ENCODE data around the gene DIS3L.
A peak's percentile ranks its signal among the peaks of the same experiment; 100 is the strongest.
"Not testable (repeated sequence)": the region's sequence is repeated elsewhere in the genome, so short reads cannot be mapped to it uniquely, and the experiment has no call there.

DIS3L gene

DNA sequence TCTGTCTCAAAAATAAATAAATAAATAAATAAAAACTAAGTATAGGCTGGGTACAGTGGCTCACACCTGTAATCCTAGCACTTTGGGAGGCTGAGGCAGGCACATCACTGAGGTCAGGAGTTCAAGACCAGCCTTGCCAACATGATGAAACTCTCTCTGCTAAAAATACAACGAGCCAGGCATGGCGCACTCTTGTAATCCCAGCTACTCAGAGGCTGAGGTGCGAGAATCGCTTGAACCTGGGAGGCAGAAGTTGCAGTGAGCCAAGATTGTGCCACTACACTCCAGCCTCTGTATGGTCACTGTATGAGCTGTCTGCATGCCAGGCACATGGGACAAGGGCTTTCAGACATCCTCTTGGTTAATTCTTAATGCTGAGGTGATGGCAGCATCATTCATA lies 34.4 kb downstream of the DIS3L start:
- TF ChIP-seq, protein P1, sequence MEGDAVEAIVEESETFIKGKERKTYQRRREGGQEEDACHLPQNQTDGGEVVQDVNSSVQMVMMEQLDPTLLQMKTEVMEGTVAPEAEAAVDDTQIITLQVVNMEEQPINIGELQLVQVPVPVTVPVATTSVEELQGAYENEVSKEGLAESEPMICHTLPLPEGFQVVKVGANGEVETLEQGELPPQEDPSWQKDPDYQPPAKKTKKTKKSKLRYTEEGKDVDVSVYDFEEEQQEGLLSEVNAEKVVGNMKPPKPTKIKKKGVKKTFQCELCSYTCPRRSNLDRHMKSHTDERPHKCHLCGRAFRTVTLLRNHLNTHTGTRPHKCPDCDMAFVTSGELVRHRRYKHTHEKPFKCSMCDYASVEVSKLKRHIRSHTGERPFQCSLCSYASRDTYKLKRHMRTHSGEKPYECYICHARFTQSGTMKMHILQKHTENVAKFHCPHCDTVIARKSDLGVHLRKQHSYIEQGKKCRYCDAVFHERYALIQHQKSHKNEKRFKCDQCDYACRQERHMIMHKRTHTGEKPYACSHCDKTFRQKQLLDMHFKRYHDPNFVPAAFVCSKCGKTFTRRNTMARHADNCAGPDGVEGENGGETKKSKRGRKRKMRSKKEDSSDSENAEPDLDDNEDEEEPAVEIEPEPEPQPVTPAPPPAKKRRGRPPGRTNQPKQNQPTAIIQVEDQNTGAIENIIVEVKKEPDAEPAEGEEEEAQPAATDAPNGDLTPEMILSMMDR (IDR thresholded peaks at IDR 0.05; ENCODE audit: low read depth, low read length, missing control alignments): no peak
- H3K27ac ChIP-seq: no peak overlapping the region
- in situ Hi-C loops (cut with HindIII; ENCODE audit: low pct_ligation_motif_present, low sequenced_read_pairs): no loop called here
- no peaks in the 10 kb centered on the region for H3K27me3 ChIP-seq (replicated peaks)
- H3K4me3 ChIP-seq (ENCODE audit: low read depth, low read length): no peak overlapping the region
- peaks cover 12% of the 10 kb centered on the region for H3K36me3 ChIP-seq (replicated peaks)
- DNase-seq: no peak

DNA sequence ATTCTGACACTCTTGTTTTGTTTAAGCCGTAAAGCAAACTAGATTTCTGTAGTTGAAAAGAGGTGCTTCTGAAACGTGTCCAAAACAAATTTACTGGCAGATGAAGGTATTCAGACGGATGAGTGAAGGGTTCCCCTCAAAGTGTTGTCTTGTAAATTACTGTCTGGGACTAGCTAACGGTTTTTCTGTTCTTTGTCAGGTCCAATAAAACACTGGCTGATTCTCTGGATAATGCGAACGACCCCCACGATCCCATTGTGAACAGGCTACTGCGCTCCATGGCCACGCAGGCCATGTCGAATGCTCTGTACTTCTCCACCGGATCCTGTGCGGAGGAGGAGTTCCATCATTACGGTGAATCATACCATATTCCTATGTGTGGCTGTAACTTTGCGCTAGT lies 35.4 kb downstream of the DIS3L start:
- Histone ChIP-seq H3K4me3 (ENCODE audit: low read depth, low read length) (no peak overlapping the region), H3K36me3 (replicated peaks) (peaks cover 12% of the 10 kb centered on the region), H3K27me3 (replicated peaks) (no peaks in the 10 kb centered on the region), H3K27ac (no peak overlapping the region)
- in situ Hi-C loops (cut with HindIII; ENCODE audit: low pct_ligation_motif_present, low sequenced_read_pairs): no loop called here
- DNase-seq: no peak
- TF ChIP-seq, protein P1 (IDR thresholded peaks at IDR 0.05; ENCODE audit: low read depth, low read length, missing control alignments): no peak

DNA sequence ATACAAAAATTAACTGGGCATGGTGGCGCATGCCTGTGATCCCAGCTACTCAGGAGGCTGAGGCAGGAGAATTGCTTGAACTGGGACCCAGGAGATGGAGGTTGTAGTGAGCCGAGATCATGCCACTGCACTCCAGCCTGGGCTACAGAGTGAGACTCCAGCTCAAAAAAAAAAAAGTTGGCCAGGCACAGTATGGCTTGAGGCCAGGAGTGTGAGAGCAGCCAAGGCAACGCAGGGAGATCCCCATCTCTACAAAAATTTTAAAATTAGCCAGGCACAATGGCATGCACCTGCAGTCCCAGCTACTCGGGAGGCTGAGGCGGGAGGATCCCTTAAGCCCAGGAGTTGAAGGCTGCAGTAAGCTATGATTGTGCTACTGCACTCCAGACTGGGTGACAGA lies 55.2 kb downstream of the DIS3L start:
- in situ Hi-C loops (cut with HindIII; ENCODE audit: low pct_ligation_motif_present, low sequenced_read_pairs); H3K4me3 ChIP-seq (ENCODE audit: low read depth, low read length); H3K36me3 ChIP-seq (replicated peaks); H3K27me3 ChIP-seq (replicated peaks); DNase-seq; H3K27ac ChIP-seq: not testable (repeated sequence)

DNA sequence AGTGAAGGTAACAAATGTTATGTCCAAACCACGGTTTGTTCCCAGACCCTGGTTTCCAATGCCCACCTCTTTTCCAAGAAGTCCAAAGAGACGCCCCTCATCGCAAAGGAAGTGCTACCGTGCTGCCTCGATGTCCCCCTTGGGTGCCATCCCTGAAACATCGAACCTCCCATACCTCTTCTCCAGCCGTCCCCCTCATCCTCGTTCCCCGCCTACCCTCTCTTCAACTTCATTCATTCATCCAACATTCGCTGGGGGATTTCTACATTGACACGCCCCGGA lies 62.6 kb downstream of the DIS3L start:
- no peaks in the 10 kb centered on the region for H3K36me3 ChIP-seq (replicated peaks)
- in situ Hi-C loops (cut with HindIII; ENCODE audit: low pct_ligation_motif_present, low sequenced_read_pairs): no loop called here
- H3K27ac ChIP-seq: peak overlapping the region; percentile 42
- TF ChIP-seq, protein P1 (IDR thresholded peaks at IDR 0.05; ENCODE audit: low read depth, low read length, missing control alignments): no peak
- H3K27me3 ChIP-seq (replicated peaks): no peaks in the 10 kb centered on the region
- H3K4me3 ChIP-seq (ENCODE audit: low read depth, low read length): peak overlapping the region; percentile 86
- no peak for DNase-seq

DNA sequence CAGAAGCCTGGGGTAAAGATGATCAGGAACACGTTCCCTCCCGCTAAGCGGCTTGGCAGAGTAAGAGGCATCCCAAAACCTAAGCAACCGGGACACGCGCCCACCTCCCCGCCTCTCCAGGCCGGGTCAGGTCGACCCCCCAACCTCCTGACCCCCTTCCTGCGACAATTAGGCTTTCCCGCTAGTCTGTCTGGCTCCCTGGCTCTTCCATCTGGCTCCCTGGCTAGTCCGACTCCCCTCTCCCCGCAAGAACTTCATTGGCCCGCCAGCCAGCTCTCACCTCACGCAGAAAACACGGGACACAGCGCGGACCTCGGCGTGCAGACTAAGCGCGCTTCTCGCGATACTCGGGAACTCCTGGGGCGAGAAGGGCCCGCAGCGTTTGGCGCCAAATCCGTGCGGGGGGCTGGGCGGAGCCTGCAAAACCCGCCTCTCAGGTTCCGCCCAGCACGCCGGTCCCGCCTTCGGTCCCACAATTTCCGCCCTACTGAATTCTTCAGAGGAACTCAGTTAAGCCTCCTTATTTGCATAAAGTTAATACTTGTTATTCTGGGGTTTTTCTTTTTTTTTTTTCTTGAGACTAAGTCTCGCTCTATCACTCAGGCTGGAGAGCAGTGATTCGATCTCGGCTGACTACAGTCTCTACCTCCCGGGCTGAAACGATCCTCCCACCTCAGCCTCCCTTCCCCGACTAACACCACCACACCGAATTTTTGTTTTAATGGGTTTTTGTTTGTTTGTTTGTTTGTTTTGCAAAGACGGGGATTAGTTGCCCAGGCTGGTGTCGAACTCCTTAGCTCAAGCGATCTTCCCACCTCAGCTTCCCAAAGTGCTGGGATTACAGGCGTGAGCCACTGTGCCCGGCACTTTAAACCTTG lies 63.2 kb downstream of the DIS3L start, which contains the start of gene TIPIN:
Gene TIPIN, minus strand, starts transcription at position 327 of the 878 bp plus-strand sequence. CDS start 3,738 bp downstream, outside the sequence.
- no peaks in the 10 kb centered on the region for H3K36me3 ChIP-seq (replicated peaks)
- H3K4me3 ChIP-seq (ENCODE audit: low read depth, low read length): peak within 1 kb of the TSS; percentile 86
- in situ Hi-C loops (cut with HindIII; ENCODE audit: low pct_ligation_motif_present, low sequenced_read_pairs): no loop called here
- H3K27me3 ChIP-seq (replicated peaks): no peaks in the 10 kb centered on the region
- peak within 1 kb of the TSS; percentile 42 for H3K27ac ChIP-seq
- TF ChIP-seq, protein P1 (IDR thresholded peaks at IDR 0.05; ENCODE audit: low read depth, low read length, missing control alignments): no peak
- DNase-seq: peak; percentile 90

DNA sequence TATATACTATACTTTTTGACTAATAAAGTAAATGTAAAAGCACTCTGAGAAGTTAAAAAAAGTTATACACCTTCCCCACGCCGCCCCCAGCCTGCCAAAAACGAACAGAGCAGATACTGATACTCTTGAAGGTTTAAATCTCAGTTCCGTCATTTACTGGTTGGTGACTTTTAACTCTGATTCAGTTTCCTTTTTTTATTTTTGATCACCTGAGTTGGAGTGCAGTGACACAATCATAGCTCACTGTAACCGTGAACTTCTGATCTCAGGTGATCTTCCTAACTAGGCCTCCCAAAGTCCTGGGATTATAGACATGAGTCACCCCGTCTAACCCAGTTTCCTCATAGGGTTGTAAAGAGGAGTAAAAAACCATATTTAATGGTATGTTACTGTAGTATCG lies 66.4 kb downstream of the DIS3L start:
- TF ChIP-seq, protein P1 (IDR thresholded peaks at IDR 0.05; ENCODE audit: low read depth, low read length, missing control alignments): no peak
- no peak overlapping the region for H3K4me3 ChIP-seq (ENCODE audit: low read depth, low read length)
- in situ Hi-C loops (cut with HindIII; ENCODE audit: low pct_ligation_motif_present, low sequenced_read_pairs): no loop called here
- DNase-seq: no peak
- H3K36me3 ChIP-seq (replicated peaks): no peaks in the 10 kb centered on the region
- H3K27me3 ChIP-seq (replicated peaks): no peaks in the 10 kb centered on the region
- no peak overlapping the region for H3K27ac ChIP-seq

DNA sequence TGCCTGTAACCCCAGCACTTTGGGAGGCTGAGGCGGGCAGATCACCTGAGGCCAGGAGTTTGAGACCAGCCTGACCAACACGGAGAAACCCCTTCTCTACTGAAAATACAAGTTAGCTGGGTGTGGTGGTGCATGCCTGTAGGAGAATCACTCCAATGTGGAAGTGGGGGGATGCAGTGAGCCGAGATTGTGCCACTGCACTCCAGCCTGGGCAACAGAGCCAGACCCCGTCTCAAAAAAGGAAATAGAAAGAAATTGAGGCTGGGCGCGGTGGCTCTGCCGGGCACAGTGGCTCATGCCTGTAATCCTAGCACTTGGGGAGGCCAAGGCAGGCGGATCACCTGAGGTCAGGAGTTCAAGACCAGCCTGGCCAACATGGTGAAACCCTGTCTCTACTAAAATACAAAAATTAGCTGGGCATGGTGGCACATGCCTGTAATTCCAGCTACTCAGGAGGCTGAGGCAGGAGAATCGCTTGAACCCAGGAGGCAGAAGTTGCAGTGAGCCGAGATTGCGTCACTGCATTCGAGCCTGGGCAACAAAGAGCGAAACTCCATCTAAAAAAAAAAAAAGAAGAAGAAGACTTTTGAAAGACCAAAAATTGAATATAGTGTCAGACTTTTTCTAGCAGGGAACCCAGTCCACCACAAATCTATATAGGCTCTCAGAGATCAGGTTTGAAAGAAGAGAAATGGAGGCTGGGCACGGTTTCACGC lies 68.5 kb downstream of the DIS3L start:
- H3K27me3 ChIP-seq (replicated peaks); H3K36me3 ChIP-seq (replicated peaks); H3K4me3 ChIP-seq (ENCODE audit: low read depth, low read length); DNase-seq; H3K27ac ChIP-seq; in situ Hi-C loops (cut with HindIII; ENCODE audit: low pct_ligation_motif_present, low sequenced_read_pairs): not testable (repeated sequence)
